ENCODE data around the gene CHDH.

The CHDH gene

DNA sequence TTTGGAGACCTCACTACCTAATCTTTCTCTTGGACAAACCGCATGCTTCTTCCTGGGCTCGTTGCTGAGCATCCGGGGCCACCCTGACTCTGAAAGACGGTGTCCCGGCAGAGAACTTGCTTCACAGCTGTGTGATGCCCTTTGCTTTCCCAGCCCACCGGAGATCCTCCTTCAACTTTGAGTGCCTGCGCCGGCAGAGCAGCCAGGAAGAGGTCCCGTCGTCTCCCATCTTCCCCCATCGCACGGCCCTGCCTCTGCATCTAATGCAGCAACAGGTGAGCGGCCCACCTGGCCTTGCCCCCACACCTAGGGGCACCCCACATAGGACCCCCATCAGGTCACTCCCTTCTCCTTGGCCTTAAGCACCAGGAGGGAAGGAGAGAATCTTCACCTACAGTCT lies 37.7 kb downstream of the CHDH start:
- DNase-seq (ENCODE audit: low read depth), result no peak

DNA sequence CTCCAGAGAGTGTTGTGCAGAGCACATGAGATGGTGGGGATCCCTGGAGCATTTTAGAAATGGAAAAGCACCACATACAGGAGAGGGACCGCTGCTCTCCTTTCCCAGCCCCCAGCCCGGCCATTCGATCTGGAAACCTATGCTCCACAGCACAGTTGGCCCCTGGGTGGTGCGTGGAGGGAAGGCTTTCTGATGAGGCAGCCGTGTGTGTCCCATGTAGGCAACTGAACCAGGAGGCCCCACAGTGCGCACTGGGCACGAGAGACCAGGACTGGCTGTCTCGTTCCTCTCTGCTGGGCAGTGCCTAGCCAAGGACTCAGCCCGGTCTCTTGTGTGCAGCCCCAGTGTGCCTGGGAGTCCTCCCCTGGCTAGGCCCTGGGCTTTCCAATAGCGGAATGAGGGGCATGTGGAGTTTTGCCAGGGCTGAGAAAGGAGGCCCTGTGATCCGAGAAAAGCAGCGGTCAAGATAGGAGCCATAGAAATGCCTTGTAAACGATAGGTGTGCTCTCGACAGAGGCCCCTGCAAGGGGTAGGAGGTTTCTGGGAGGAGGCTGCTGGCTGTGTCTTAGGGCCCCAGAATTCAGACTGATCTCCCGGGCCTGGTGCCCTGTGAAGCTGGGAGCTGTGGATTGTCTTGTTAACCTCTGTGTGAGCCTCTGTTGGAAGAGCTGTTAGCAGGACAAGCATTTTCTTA lies 39.0 kb downstream of the CHDH start:
- no peak for DNase-seq (ENCODE audit: low read depth)

- DNase-seq (ENCODE audit: low read depth), result no peak
Observed at GRCh38 chr3:53806182-53807116, 39.8 kb downstream of the CHDH start.

GRCh38 chr3:53805463-53806159 lies 40.6 kb downstream of the CHDH start:
- no peak for DNase-seq (ENCODE audit: low read depth)

DNA sequence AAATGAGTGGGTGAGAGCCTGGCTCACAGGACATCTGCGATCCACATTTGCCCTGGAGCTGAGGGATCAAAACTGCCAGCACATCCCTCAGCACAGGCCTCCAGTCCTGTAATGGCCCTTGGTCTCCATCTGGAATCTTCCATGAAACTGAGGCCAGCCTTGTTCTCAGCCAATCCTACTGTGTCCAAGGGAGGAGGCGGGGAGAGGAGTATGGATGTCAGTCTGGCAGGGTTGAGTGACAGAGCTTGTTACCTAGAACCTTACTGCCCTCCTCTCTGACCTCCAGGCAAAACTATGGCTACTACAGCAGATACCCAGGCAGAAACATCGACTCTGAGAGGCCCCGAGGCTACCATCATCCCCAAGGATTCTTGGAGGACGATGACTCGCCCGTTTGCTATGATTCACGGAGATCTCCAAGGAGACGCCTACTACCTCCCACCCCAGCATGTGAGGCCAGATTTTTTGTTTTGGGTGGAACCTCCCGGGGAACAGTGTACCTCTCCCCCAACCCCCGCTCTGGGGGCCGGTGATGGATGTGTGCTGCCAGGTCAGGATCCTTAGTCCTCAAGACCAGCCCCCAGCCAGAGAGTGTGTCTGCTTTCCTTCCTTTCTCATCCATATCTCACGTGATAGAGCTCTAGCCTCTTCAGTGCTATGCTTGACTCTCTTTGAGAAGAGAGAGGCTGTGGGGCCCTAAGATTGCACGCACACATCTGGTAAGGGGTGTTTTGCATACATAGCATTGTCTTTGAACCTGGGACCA lies 41.3 kb downstream of the CHDH start:
- no peak for DNase-seq (ENCODE audit: low read depth)

DNA sequence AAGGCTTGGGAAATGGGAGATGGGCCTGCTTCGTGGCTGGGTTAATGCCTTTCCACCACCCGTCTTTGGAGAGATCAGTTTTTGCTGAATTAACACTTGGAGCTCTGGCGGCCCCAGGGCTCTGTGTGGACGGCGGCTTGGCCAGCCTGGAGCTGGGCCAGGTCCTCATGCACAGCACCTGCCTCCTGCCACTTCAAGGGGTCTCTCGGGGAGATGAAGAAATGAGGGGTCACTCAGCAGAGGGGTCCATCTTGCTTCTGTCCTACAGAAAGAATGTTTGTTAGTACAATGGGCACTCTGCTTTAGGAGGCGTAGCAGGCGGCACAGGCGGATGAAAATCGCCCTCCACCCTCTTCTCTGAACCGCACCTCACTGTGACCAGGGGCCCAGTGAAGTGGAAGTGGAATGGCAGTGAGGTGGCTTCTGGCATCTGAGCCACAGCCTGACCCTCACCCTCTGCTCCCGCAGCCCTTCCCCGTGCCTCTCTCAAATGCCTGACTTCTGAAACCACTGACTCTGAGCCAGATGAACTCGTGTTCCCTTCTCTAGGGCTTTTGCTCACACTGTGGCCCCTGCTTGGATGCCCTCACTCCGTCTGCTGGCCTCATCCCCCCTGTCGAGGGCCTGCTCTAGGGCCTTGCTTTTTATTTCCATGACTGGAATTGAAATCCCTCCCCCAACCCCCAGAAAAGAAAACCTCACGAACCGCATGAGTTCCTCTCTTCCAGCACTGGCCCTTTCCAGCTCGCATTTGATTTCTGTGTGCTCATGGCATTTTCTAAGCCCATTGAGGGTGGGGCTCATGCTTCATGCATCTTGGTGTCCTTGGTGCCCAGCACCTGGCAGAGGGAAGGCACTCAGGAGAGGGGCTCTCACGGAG lies 42.2 kb downstream of the CHDH start:
- DNase-seq (ENCODE audit: low read depth), result no peak

GRCh38 chr3:53803124-53803815 lies 42.9 kb downstream of the CHDH start:
- DNase-seq (ENCODE audit: low read depth), result no peak

DNA sequence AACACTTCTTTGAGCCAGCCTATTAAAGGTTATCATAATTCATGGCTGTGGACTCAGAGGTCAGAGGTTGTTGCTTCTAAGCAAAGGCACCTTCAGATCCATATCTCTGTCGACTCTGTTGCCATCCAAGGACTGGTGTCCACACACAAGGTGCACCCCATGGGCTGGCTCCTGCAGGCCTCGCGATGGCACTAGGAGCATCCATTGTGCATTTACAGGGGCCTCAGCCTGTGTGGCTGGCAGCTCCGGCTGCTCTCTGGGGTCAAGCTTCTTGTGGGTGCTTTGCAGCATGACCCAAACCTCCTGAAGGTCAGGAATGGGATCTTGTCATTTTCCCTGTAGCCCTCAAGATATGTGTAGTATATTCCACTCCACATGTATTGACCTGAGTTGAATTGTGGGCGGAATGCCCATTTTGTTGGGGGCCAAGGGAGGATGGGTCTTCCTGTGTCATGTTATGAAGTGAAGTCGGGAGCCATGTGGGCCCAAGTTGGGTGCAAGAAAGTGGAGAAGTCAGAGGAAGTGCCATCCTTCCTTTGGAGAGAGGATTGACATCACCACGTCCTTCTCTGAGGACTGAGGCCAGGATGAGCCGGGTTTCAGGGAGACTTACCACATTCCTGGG lies 43.9 kb downstream of the CHDH start:
- no peak for DNase-seq (ENCODE audit: low read depth)

- no peak for DNase-seq (ENCODE audit: low read depth)
Observed at GRCh38 chr3:53801319-53801718, 44.9 kb downstream of the CHDH start.

DNA sequence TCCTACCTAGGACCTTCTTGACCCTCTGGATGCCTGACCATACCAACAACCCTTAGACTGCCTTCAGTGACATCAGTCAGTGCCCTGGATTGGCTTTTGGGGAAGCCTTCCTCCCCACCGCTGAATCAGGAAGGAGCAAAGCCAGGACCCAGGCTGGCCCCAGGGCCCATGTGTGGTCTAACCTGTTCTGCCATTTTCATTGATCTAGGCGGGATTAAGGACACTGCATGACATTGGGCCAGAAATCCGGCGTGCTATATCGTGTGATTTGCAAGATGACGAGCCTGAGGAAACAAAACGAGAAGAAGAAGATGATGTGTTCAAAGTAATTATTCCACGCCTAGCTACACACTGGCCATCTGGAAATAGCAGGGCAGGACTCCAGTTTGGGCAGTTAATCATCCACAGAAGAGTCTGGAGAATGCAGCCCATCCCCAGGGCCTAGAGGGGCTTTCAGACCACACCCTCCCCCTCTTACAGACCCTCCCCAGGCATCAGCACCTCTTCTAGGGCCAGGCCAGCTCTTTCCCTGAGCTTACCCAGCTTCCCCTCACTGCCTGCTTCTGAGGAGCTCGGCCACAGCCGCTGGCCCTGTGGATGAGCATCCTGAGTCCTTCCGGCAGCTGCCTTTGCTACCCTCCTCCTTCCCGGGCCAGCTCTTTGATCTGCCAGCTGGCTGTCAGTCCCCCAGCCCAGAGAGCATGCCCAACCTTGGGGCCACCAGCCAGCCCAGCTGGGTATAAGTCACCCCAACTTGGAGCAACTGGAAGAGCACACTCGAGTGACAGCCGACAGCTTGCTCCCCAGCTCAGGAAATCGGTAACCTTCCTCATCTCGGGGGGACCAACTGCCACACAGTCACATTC lies 45.9 kb downstream of the CHDH start:
- no peak for DNase-seq (ENCODE audit: low read depth)

DNA sequence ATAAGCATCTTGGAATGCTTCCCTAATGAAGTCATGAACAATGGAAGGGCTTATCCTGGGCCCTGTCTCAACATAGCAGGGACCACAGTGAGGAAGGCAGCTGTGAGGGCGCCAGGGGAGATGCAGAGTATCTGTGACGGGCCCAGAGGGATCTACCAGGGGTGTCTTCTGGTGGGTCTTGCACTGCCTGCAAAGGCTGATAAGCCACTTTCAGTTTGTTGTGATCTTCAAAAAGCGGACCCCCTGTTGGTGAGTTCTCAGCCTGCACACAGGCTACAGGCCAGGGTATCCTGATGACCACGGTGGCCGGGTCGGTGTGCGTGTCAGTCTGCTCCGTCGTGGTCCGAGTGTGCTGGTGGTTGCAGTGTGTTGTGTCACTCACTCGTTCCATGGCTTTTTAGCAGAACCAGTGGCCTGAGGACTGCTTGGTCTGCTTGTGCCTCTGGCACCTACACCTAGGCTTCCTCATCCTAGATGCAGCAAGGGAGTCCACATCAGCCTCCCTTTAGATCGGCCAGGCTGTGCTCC lies 46.8 kb downstream of the CHDH start:
- no peak for DNase-seq (ENCODE audit: low read depth)

DNA sequence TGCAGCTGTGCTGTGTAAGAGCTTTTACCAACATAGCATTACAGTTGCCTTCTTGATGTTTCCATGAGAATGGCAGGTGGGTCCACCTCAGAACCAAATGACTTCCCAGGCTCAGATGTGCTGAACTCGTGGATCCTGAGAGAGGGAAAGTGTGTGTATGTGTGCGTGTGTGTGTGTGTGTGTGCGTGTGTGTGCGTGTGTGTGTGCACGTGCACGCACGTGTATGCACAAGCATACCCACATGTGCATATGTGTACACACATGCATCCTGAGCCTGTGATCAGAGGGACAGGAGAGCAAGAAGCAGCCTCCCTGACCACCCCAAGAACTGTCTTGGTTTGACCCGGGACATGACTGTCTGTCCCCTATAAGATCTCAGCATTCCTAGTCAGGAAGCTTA lies 48.1 kb downstream of the CHDH start:
- DNase-seq (ENCODE audit: low read depth), result no peak

- no peak for DNase-seq (ENCODE audit: low read depth)
Observed at GRCh38 chr3:53795789-53796560, 50.2 kb downstream of the CHDH start.

- DNase-seq (ENCODE audit: low read depth), result no peak
Observed at GRCh38 chr3:53795176-53795575, 51.0 kb downstream of the CHDH start.

DNA sequence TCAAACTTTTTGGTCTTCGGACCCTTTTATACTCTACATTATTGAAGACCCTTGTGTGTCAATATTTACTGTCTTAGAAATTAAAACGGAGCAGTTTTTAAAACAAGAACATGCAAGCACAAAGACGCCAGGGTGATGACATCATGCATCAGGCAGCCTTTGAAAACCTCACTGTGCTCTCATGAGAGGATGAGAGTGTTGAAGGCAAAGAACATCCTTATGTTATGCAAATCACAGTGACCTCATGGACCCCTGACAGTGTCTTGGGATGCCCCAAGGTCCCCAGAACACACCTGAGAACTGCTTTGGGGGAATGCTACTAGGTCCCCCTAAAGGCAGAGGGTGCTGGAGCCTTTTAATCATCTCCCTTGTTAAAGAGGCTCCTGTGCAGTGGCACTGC lies 51.6 kb downstream of the CHDH start:
- no peak for DNase-seq (ENCODE audit: low read depth)

- no peak for DNase-seq (ENCODE audit: low read depth)
Observed at GRCh38 chr3:53792866-53793265, 53.4 kb downstream of the CHDH start.

- DNase-seq (ENCODE audit: low read depth), result no peak
Observed at GRCh38 chr3:53791317-53791716, 54.9 kb downstream of the CHDH start.

DNA sequence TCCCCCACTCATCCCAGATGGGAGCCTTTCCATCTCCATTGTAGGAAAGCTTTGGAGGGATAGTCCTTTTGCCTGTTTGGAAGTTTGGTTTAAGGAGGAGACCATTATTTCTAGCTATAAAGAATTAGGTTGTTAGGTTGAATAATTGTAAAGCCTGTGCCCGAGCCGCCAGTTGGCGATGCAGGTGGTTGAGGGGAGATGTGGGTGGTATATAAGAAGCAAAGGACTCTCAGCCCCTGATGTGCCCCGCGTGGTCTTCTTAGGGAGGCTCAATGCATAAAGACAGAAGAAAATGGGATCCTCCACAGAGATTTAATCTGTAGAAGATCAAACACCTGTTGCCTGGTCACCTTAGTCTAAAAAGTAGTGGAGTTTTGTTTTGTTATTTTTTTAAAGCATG lies 55.7 kb downstream of the CHDH start:
- DNase-seq (ENCODE audit: low read depth), result no peak
